SH-SY5Y (cell line): ENCODE data around the gene OCA2.

Experiments
- GATA2 ChIP-seq: IDR thresholded peaks from 2 replicates; pipeline ENCODE4 v1.6.1; 2011; ENCODE audit warnings: mild to moderate bottlenecking, low read depth, low read length
- GATA3 ChIP-seq: IDR thresholded peaks from 2 replicates; pipeline ENCODE4 v1.6.1; 2011; ENCODE audit warnings: low read depth, mild to moderate bottlenecking, low read length, moderate library complexity

DNA sequence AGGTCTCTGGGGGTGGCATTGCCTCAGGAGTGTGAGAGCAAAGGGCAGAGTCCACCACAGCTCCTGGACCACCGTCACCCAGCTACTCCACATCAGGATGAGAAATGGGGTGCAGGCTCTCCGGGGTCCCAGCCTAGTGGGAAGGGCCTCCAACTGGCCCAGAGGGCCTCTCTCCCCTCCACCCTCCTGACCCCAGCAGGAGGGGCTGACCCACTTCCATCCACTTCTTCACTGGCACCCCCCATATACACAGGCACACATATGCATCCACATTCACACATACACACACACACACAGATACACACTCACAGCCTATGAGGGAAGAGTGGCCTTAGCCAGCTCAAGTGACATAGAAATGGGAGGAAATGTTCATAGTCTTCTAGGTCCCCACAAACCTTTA lies 286.0 kb downstream of the OCA2 start:
- TF ChIP-seq GATA2 (no peak), GATA3 (no peak)
